K562 treated with DMSO at 1 percent for 24 hours (cell line): ENCODE data around the gene HS3ST3B1. TPM values are rescaled to one million over a fixed set of nuclear protein-coding genes. Genes with fewer than 3 reads are reported as not detected.

Experiments used
- total RNA-seq: library from RNA; unstranded; fragments of 300-600 nt; gene quantifications from 2 replicates; pipeline ENCODE4 v1.2.3, GENCODE V29; 2022; ENCODE audit warnings: low read depth; ENCODE audit not compliant: insufficient read depth

HS3ST3B1 gene
- 8.6 and 10.2 TPM in 2 replicates for total RNA-seq

DNA sequence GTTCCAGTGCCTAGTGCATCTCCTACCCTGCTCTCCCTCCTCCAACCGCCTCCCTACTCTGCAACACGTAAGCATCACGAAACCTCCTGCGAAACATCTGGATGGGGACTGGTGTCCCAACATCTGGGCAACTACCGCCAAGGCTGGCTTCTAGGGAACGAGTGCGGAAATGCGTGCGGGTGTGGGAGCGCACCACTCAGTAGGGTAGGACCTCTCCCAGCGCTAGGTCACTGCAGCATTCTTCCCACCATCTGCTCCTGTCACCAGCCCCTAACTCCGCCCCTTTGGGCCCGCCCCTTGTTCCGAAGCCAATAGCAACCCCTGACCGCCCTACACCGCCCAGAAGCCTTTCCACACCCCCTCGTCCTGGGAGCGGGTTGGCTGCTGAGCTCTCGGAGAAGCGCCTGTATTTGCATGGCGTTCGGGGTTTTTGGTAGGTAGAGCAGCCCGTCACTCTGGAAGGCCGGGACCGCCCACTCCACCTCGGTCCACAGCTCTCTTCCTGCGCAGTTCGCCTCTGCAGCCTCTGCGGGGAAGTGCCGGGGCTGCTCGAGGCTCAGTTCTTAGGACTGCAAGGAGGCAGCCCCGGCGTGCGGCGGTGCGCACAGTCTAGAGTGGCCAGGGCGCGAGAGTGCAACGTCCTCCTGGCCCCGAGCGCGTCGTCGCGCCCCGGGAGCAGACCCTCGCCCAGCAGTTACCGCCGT is at the start of gene HS3ST3B1:
HS3ST3B1 (plus strand) TSS at position 507 of the 704 bp plus-strand sequence. CDS start 438 bp downstream, outside the sequence.

Other genes starting within 250 kb of the HS3ST3B1 start
- gene COX10, start 231.6 kb upstream of the HS3ST3B1 start, total RNA-seq = 10.9 and 11.5 TPM in 2 replicates
- not detected in 2 replicates for gene CDRT15, start 64.2 kb upstream of the HS3ST3B1 start, total RNA-seq